Kidney epithelial cell (primary cell): ENCODE measurements around the gene ABHD17A. TPM values are rescaled to one million over a fixed set of nuclear protein-coding genes. Genes with fewer than 3 reads are reported as not detected.

Source experiments
- DNase-seq: peaks from one replicate; pipeline ENCODE4 v3.0.0-alpha.2; 2010; ENCODE audit warnings: low read depth
- H3K27me3 ChIP-seq: 2 replicates; pipeline ENCODE4 v1.6.0; 2011; ENCODE audit warnings: low read length; ENCODE audit not compliant: control insufficient read depth, insufficient read depth
- H3K36me3 ChIP-seq: 2 replicates; pipeline ENCODE4 v1.5.1; 2011; ENCODE audit warnings: low read length; ENCODE audit not compliant: control insufficient read depth, insufficient read depth
- H3K4me3 ChIP-seq: 2 replicates; pipeline ENCODE4 v1.5.1; 2011; ENCODE audit warnings: low read depth, mild to moderate bottlenecking, control low read depth, low read length
- CTCF ChIP-seq: IDR thresholded peaks from 2 replicates; pipeline ENCODE4 v1.5.1; 2011; ENCODE audit warnings: mild to moderate bottlenecking, moderate library complexity, low read length, control low read depth, inconsistent platforms; ENCODE audit not compliant: insufficient read depth, poor library complexity, severe bottlenecking
- total RNA-seq: library from RNA; depleted of rRNA; stranded (reverse); fragments of >200 nt; gene quantifications from 2 replicates; pipeline ENCODE4 v1.2.3, GENCODE V29; 2015

ABHD17A gene
- total RNA-seq, 1 donor from 2014 or later = 54.1 TPM

GRCh38 chr19:1865172-1866010 is 19.9 kb downstream of the ABHD17A start:
- no peaks in the 10 kb centered on the region for H3K36me3 ChIP-seq
- H3K4me3 ChIP-seq = peak overlapping the region; percentile 83
- no peak for DNase-seq
- no peaks in the 10 kb centered on the region for H3K27me3 ChIP-seq
- no peak for TF ChIP-seq CTCF

- H3K4me3 ChIP-seq = peak overlapping the region; percentile 83
- H3K27me3 ChIP-seq = no peaks in the 10 kb centered on the region
- peak; percentile 58 for TF ChIP-seq CTCF
- H3K36me3 ChIP-seq = no peaks in the 10 kb centered on the region
- DNase-seq = no peak
These were observed 20.7 kb downstream of the ABHD17A start for GRCh38 chr19:1864480-1865171.

GRCh38 chr19:1863638-1864479 is 21.4 kb downstream of the ABHD17A start:
- Histone ChIP-seq H3K4me3 (peak overlapping the region; percentile 83), H3K27me3 (no peaks in the 10 kb centered on the region), H3K36me3 (no peaks in the 10 kb centered on the region)
- no peak for DNase-seq
- no peak for TF ChIP-seq CTCF

GRCh38 chr19:1863328-1863637 is 22.0 kb downstream of the ABHD17A start, which contains the start of gene KLF16:
KLF16 (minus strand) TSS chr19:1863579; CDS start chr19:1863497, 82 bp downstream.
- H3K36me3 ChIP-seq = no peaks in the 10 kb centered on the region

More at GRCh38 chr19:1863328-1863637, 22.0 kb downstream of the ABHD17A start, which contains the start of gene KLF16:
- Histone ChIP-seq H3K27me3 (no peaks in the 10 kb centered on the region), H3K4me3 (peak within 1 kb of the TSS; percentile 87)
- no peak for DNase-seq
- no peak for TF ChIP-seq CTCF
